Measurements from ENCODE around the gene TMEM138. TPM values are rescaled to one million over a fixed set of nuclear protein-coding genes. Genes with fewer than 3 reads are reported as not detected.

TMEM138 gene
- total RNA-seq, 1 donor from 2014 or later: 18.8 TPM

GRCh38 chr11:61333550-61334433 is 28.4 kb upstream of the TMEM138 start:
- peaks cover 4% of the 10 kb centered on the region for H3K27me3 Mint-ChIP-seq (ENCODE audit: unreplicated experiment)
- H3K4me1 Mint-ChIP-seq (ENCODE audit: unreplicated experiment): peaks cover 21% of the 10 kb centered on the region
- no peak for TF ChIP-seq CTCF (IDR thresholded peaks at IDR 0.05; ENCODE audit: unreplicated experiment)
- peaks cover 10% of the 10 kb centered on the region for H3K36me3 Mint-ChIP-seq (ENCODE audit: low read depth, unreplicated experiment)
- H3K4me3 Mint-ChIP-seq (ENCODE audit: unreplicated experiment): peak overlapping the region; percentile 98
- peak overlapping the region; percentile 95 for H3K27ac Mint-ChIP-seq (ENCODE audit: unreplicated experiment)
- no peak for DNase-seq (ENCODE audit: low spot score)
- H3K9me3 Mint-ChIP-seq (ENCODE audit: unreplicated experiment): no peaks in the 10 kb centered on the region

GRCh38 chr11:61334434-61335354 is 27.5 kb upstream of the TMEM138 start:
- H3K4me1 Mint-ChIP-seq (ENCODE audit: unreplicated experiment): peaks cover 21% of the 10 kb centered on the region
- H3K27ac Mint-ChIP-seq (ENCODE audit: unreplicated experiment): no peak overlapping the region
- H3K27me3 Mint-ChIP-seq (ENCODE audit: unreplicated experiment): peaks cover 6% of the 10 kb centered on the region
- TF ChIP-seq CTCF (IDR thresholded peaks at IDR 0.05; ENCODE audit: unreplicated experiment): no peak
- H3K36me3 Mint-ChIP-seq (ENCODE audit: low read depth, unreplicated experiment): peaks cover 7% of the 10 kb centered on the region
- peak overlapping the region; percentile 98 for H3K4me3 Mint-ChIP-seq (ENCODE audit: unreplicated experiment)
- no peaks in the 10 kb centered on the region for H3K9me3 Mint-ChIP-seq (ENCODE audit: unreplicated experiment)
- DNase-seq (ENCODE audit: low spot score): no peak

GRCh38 chr11:61335355-61335710 is 26.8 kb upstream of the TMEM138 start:
- TF ChIP-seq CTCF (IDR thresholded peaks at IDR 0.05; ENCODE audit: unreplicated experiment): no peak
- DNase-seq (ENCODE audit: low spot score): no peak
- peaks cover 6% of the 10 kb centered on the region for H3K27me3 Mint-ChIP-seq (ENCODE audit: unreplicated experiment)
- no peak overlapping the region for H3K27ac Mint-ChIP-seq (ENCODE audit: unreplicated experiment)
- peaks cover 8% of the 10 kb centered on the region for H3K36me3 Mint-ChIP-seq (ENCODE audit: low read depth, unreplicated experiment)
- no peaks in the 10 kb centered on the region for H3K9me3 Mint-ChIP-seq (ENCODE audit: unreplicated experiment)
- no peak overlapping the region for H3K4me3 Mint-ChIP-seq (ENCODE audit: unreplicated experiment)
- H3K4me1 Mint-ChIP-seq (ENCODE audit: unreplicated experiment): peaks cover 21% of the 10 kb centered on the region

- Mint-ChIP-seq H3K4me3 (ENCODE audit: unreplicated experiment) (no peak overlapping the region), H3K27ac (ENCODE audit: unreplicated experiment) (no peak overlapping the region), H3K27me3 (ENCODE audit: unreplicated experiment) (peaks cover 7% of the 10 kb centered on the region), H3K36me3 (ENCODE audit: low read depth, unreplicated experiment) (peaks cover 14% of the 10 kb centered on the region), H3K4me1 (ENCODE audit: unreplicated experiment) (peaks cover 21% of the 10 kb centered on the region), H3K9me3 (ENCODE audit: unreplicated experiment) (no peaks in the 10 kb centered on the region)
- peak; percentile 96 for TF ChIP-seq CTCF (IDR thresholded peaks at IDR 0.05; ENCODE audit: unreplicated experiment)
- DNase-seq (ENCODE audit: low spot score): peak; percentile 85
Measured at GRCh38 chr11:61336171-61336935, 25.8 kb upstream of the TMEM138 start.

All from endothelial cell (in vitro differentiated cells).